Dermis lymphatic vessel endothelial cell (primary cell): ENCODE data around the gene G6PC1. TPM values are rescaled to one million over a fixed set of nuclear protein-coding genes. Genes with fewer than 3 reads are reported as not detected.

Experiments used
- total RNA-seq: library from RNA; depleted of rRNA; stranded (reverse); fragments of >200 nt; gene quantifications from 2 replicates; pipeline ENCODE4 v1.2.1, GENCODE V29; 2014

G6PC1 gene
- not detected in 2 replicates for total RNA-seq

GRCh38 chr17:42900460-42901331 lies at the start of gene G6PC1:
Gene G6PC1, plus strand, starts transcription at chr17:42900799. Its CDS starts 78 bp downstream, at chr17:42900877.

GRCh38 chr17:42850954-42851353 lies 49.6 kb upstream of the G6PC1 start, which contains the start of gene AOC3:
Gene AOC3, plus strand, starts transcription at chr17:42851199. Its CDS starts 145 bp downstream, at chr17:42851344.

Other genes starting within 250 kb of the G6PC1 start
- gene TUBG2, start 241.5 kb upstream of the G6PC1 start, total RNA-seq = 4.2 and 5.4 TPM in 2 replicates
- gene PLEKHH3, start 223.8 kb upstream of the G6PC1 start, total RNA-seq = 13.0 and 16.8 TPM in 2 replicates
- gene CCR10, start 219.0 kb upstream of the G6PC1 start, total RNA-seq = 2.4 and 3.9 TPM in 2 replicates
- gene CNTNAP1, start 218.3 kb upstream of the G6PC1 start, total RNA-seq = 6.7 and 9.9 TPM in 2 replicates
- 12.4 and 13.8 TPM in 2 replicates for gene EZH1, start 155.8 kb upstream of the G6PC1 start, total RNA-seq
- gene RAMP2, start 139.6 kb upstream of the G6PC1 start, total RNA-seq = 15.6 and 21.5 TPM in 2 replicates
- gene VPS25, start 127.3 kb upstream of the G6PC1 start, total RNA-seq = 42.3 and 46.2 TPM in 2 replicates
- gene WNK4, start 120.2 kb upstream of the G6PC1 start, total RNA-seq = 0.54 and 1.5 TPM in 2 replicates
- 63.1 and 74.3 TPM in 2 replicates for gene COA3, start 102.1 kb upstream of the G6PC1 start, total RNA-seq
- not detected in 2 replicates for gene CNTD1, start 101.9 kb upstream of the G6PC1 start, total RNA-seq
- gene BECN1, start 76.5 kb upstream of the G6PC1 start, total RNA-seq = 143 and 162 TPM in 2 replicates
- gene PSME3, start 67.4 kb upstream of the G6PC1 start, total RNA-seq = 48.9 and 65.9 TPM in 2 replicates
- gene AOC2, start 56.2 kb upstream of the G6PC1 start, total RNA-seq = 0.22 and 0.43 TPM in 2 replicates
- gene AOC3, start 49.6 kb upstream of the G6PC1 start, total RNA-seq = 0.33 and 0.43 TPM in 2 replicates
- 12.9 and 14.1 TPM in 2 replicates for gene AARSD1, start 63.7 kb downstream of the G6PC1 start, total RNA-seq
- 0.09 and 0.11 TPM in 2 replicates for gene PTGES3L, start 79.3 kb downstream of the G6PC1 start, total RNA-seq
- gene RUNDC1, start 79.8 kb downstream of the G6PC1 start, total RNA-seq = 10.1 and 10.5 TPM in 2 replicates
- 986 and 1,404 TPM in 2 replicates for gene RPL27, start 97.6 kb downstream of the G6PC1 start, total RNA-seq
- gene IFI35, start 106.0 kb downstream of the G6PC1 start, total RNA-seq = 7.8 and 10.7 TPM in 2 replicates
- 128 and 141 TPM in 2 replicates for gene VAT1, start 121.6 kb downstream of the G6PC1 start, total RNA-seq
- 0.09 and 0.11 TPM in 2 replicates for gene RND2, start 124.4 kb downstream of the G6PC1 start, total RNA-seq
- gene BRCA1, start 224.6 kb downstream of the G6PC1 start, total RNA-seq = 3.9 and 5.8 TPM in 2 replicates